ENCODE measurements around the gene PYROXD2.

DNA sequence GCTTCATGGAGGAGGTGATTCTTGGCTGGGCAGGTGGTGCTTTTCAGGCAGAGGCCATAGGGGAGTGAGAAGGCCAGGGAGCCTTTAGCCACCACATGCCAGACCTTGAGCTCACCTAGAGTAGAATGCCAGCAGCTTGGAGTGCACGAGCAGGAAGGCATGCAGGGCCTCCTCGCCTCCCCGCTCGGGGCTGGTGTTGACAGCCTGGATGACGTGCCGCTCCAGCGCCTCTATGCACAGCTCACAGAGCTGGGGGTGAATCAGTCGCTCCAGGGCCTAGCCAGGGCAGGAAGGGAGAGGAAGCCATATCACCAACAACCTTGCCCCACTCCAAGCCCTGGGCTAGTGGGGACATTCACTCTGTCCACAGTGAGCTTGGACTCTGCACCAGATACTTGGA, 16.0 kb upstream of the PYROXD2 start:
- TF ChIP-seq RARB (CRISPR knock-in tag; IDR thresholded peaks at IDR 0.05) (no peak), ESRRG (CRISPR knock-in tag; IDR thresholded peaks at IDR 0.05) (no peak), CSRNP3 (CRISPR knock-in tag; IDR thresholded peaks at IDR 0.05) (no peak), ZFP30 (CRISPR knock-in tag; IDR thresholded peaks at IDR 0.05) (no peak), ARNTL (CRISPR knock-in tag; IDR thresholded peaks at IDR 0.05; ENCODE audit: borderline replicate concordance, low read depth) (no peak)
- TF ChIP-seq, protein P1, sequence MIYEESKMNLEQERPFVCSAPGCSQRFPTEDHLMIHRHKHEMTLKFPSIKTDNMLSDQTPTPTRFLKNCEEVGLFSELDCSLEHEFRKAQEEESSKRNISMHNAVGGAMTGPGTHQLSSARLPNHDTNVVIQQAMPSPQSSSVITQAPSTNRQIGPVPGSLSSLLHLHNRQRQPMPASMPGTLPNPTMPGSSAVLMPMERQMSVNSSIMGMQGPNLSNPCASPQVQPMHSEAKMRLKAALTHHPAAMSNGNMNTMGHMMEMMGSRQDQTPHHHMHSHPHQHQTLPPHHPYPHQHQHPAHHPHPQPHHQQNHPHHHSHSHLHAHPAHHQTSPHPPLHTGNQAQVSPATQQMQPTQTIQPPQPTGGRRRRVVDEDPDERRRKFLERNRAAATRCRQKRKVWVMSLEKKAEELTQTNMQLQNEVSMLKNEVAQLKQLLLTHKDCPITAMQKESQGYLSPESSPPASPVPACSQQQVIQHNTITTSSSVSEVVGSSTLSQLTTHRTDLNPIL (CRISPR knock-in tag; IDR thresholded peaks at IDR 0.05; ENCODE audit: low read depth) = no peak
- TF ChIP-seq, protein P2, sequence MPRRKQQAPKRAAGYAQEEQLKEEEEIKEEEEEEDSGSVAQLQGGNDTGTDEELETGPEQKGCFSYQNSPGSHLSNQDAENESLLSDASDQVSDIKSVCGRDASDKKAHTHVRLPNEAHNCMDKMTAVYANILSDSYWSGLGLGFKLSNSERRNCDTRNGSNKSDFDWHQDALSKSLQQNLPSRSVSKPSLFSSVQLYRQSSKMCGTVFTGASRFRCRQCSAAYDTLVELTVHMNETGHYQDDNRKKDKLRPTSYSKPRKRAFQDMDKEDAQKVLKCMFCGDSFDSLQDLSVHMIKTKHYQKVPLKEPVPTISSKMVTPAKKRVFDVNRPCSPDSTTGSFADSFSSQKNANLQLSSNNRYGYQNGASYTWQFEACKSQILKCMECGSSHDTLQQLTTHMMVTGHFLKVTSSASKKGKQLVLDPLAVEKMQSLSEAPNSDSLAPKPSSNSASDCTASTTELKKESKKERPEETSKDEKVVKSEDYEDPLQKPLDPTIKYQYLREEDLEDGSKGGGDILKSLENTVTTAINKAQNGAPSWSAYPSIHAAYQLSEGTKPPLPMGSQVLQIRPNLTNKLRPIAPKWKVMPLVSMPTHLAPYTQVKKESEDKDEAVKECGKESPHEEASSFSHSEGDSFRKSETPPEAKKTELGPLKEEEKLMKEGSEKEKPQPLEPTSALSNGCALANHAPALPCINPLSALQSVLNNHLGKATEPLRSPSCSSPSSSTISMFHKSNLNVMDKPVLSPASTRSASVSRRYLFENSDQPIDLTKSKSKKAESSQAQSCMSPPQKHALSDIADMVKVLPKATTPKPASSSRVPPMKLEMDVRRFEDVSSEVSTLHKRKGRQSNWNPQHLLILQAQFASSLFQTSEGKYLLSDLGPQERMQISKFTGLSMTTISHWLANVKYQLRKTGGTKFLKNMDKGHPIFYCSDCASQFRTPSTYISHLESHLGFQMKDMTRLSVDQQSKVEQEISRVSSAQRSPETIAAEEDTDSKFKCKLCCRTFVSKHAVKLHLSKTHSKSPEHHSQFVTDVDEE (CRISPR knock-in tag; IDR thresholded peaks at IDR 0.05) = no peak

Data from SK-N-SH treated with all-trans-retinoic acid at 6 μM for 48 hours (cell line).